ENCODE measurements around the gene ITPKA. TPM values are rescaled to one million over a fixed set of nuclear protein-coding genes. Genes with fewer than 3 reads are reported as not detected.

Gene ITPKA
- total RNA-seq, 1 experiment from 2014 or later = 16.2 TPM

- no peak overlapping the region for H3K27ac Mint-ChIP-seq (ENCODE audit: unreplicated experiment)
- no TSS peak for BruUV-seq (replicated peaks)
- no peaks in the 10 kb centered on the region for H3K36me3 ChIP-seq (ENCODE audit: control insufficient read depth, insufficient read depth, low read length)
- ChIA-PET POLR2A (no interaction called here), CTCF (no interaction called here)
- H3K4me3 Mint-ChIP-seq (ENCODE audit: unreplicated experiment) = no peak overlapping the region
- TF ChIP-seq CTCF (IDR thresholded peaks at IDR 0.05; ENCODE audit: insufficient read depth in 1 of 2, low read depth in 1 of 2, low read length in 1 of 2, severe bottlenecking in 1 of 2, unreplicated experiment in 1 of 2) = no peak
- no peak for DNase-seq
- H3K4me1 ChIP-seq = peaks cover 9% of the 10 kb centered on the region
- H3K36me3 Mint-ChIP-seq (ENCODE audit: insufficient read depth, unreplicated experiment) = peaks cover 33% of the 10 kb centered on the region
- no peaks in the 10 kb centered on the region for H3K9me3 ChIP-seq
- no peaks in the 10 kb centered on the region for H3K9me3 Mint-ChIP-seq (ENCODE audit: unreplicated experiment)
- no peaks in the 10 kb centered on the region for H3K27me3 Mint-ChIP-seq (ENCODE audit: insufficient read depth, unreplicated experiment)
- intact Hi-C loops (cut with micrococcal nuclease; ENCODE audit: unreplicated experiment) = no loop called here
- H3K27me3 ChIP-seq (replicated peaks; ENCODE audit: control insufficient read depth, insufficient read depth, low read length) = no peaks in the 10 kb centered on the region
- H3K4me1 Mint-ChIP-seq (ENCODE audit: low read depth, unreplicated experiment) = peaks cover 14% of the 10 kb centered on the region
- H3K4me3 ChIP-seq (ENCODE audit: low read depth, low read length) = no peak overlapping the region
These were observed 4.0 kb upstream of the ITPKA start for GRCh38 chr15:41489641-41490040.

GRCh38 chr15:41490355-41490754 lies 3.3 kb upstream of the ITPKA start:
- TF ChIP-seq CTCF (IDR thresholded peaks at IDR 0.05; ENCODE audit: insufficient read depth in 1 of 2, low read depth in 1 of 2, low read length in 1 of 2, severe bottlenecking in 1 of 2, unreplicated experiment in 1 of 2) = no peak
- Histone ChIP-seq H3K4me1 (peaks cover 9% of the 10 kb centered on the region), H3K27me3 (replicated peaks; ENCODE audit: control insufficient read depth, insufficient read depth, low read length) (no peaks in the 10 kb centered on the region), H3K4me3 (ENCODE audit: low read depth, low read length) (no peak overlapping the region), H3K36me3 (ENCODE audit: control insufficient read depth, insufficient read depth, low read length) (no peaks in the 10 kb centered on the region), H3K9me3 (no peaks in the 10 kb centered on the region)
- POLR2A ChIA-PET = no interaction called here
- Mint-ChIP-seq H3K27ac (ENCODE audit: unreplicated experiment) (no peak overlapping the region), H3K9me3 (ENCODE audit: unreplicated experiment) (no peaks in the 10 kb centered on the region), H3K27me3 (ENCODE audit: insufficient read depth, unreplicated experiment) (no peaks in the 10 kb centered on the region), H3K4me3 (ENCODE audit: unreplicated experiment) (no peak overlapping the region), H3K36me3 (ENCODE audit: insufficient read depth, unreplicated experiment) (peaks cover 30% of the 10 kb centered on the region), H3K4me1 (ENCODE audit: low read depth, unreplicated experiment) (peaks cover 14% of the 10 kb centered on the region)
- BruUV-seq (replicated peaks) = no TSS peak
- no peak for DNase-seq
- intact Hi-C loops (cut with micrococcal nuclease; ENCODE audit: unreplicated experiment) = no loop called here
- CTCF ChIA-PET = no interaction called here

GRCh38 chr15:41491889-41492288 lies 1.8 kb upstream of the ITPKA start:
- no peaks in the 10 kb centered on the region for H3K36me3 ChIP-seq (ENCODE audit: control insufficient read depth, insufficient read depth, low read length)
- Mint-ChIP-seq H3K4me3 (ENCODE audit: unreplicated experiment) (peak overlapping the region; percentile 95), H3K4me1 (ENCODE audit: low read depth, unreplicated experiment) (peaks cover 14% of the 10 kb centered on the region), H3K27ac (ENCODE audit: unreplicated experiment) (peak overlapping the region; percentile 4), H3K36me3 (ENCODE audit: insufficient read depth, unreplicated experiment) (peaks cover 15% of the 10 kb centered on the region), H3K27me3 (ENCODE audit: insufficient read depth, unreplicated experiment) (no peaks in the 10 kb centered on the region), H3K9me3 (ENCODE audit: unreplicated experiment) (no peaks in the 10 kb centered on the region)
- DNase-seq = no peak
- ChIA-PET CTCF (interaction anchor here (2.0 kb wide), 1 partner anchor 26 kb away, joined by 13 read pairs; no protein-coding TSS in a partner anchor), POLR2A (interaction anchor here (0.5 to 0.6 kb wide), 2 partner anchors 10 to 49 kb away, joined by 3 to 4 read pairs; no protein-coding TSS in a partner anchor)
- H3K9me3 ChIP-seq = no peaks in the 10 kb centered on the region
- no peak for TF ChIP-seq CTCF (IDR thresholded peaks at IDR 0.05; ENCODE audit: insufficient read depth in 1 of 2, low read depth in 1 of 2, low read length in 1 of 2, severe bottlenecking in 1 of 2, unreplicated experiment in 1 of 2)
- H3K4me3 ChIP-seq (ENCODE audit: low read depth, low read length) = peak overlapping the region; percentile 81; the same call in 1 of the 2 replicates
- no peaks in the 10 kb centered on the region for H3K27me3 ChIP-seq (replicated peaks; ENCODE audit: control insufficient read depth, insufficient read depth, low read length)
- no TSS peak for BruUV-seq (replicated peaks)
- intact Hi-C loops (cut with micrococcal nuclease; ENCODE audit: unreplicated experiment) = no loop called here
- peaks cover 17% of the 10 kb centered on the region for H3K4me1 ChIP-seq
